HL-60 (cell line): ENCODE measurements around the gene DPPA5.

ENCODE experiments used
- DNase-seq, 2 experiments: peaks; one replicate each; pipeline ENCODE4 v3.0.0-alpha.2; 2010 to 2020; ENCODE audit warnings: low read depth in 1 of 2, low spot score in 1 of 2
- H3K27ac ChIP-seq: fragments of 250-450 bp; sonication (Bioruptor Pico); replicated peaks from 2 replicates; pipeline ENCODE4 v1.5.1; 2020; ENCODE audit warnings: mild to moderate bottlenecking, moderate library complexity
- H3K27me3 ChIP-seq: fragments of 250-450 bp; sonication (Bioruptor Pico); 2 replicates; pipeline ENCODE4 v1.5.1; 2021; ENCODE audit warnings: mild to moderate bottlenecking, moderate library complexity; ENCODE audit not compliant: insufficient read depth, poor library complexity, severe bottlenecking
- H3K4me3 ChIP-seq: replicated peaks from 2 replicates; pipeline ENCODE4 v1.5.1; 2011; ENCODE audit warnings: mild to moderate bottlenecking, control low read depth, low read length; ENCODE audit not compliant: insufficient read depth
- GABPA ChIP-seq: IDR thresholded peaks from 2 replicates; pipeline ENCODE4 v1.6.1; 2012; ENCODE audit warnings: low read depth
- POLR2AphosphoS5 ChIP-seq: IDR thresholded peaks from 2 replicates; pipeline ENCODE4 v1.6.1; 2012; ENCODE audit warnings: low read depth
- SPI1 ChIP-seq: IDR thresholded peaks from 2 replicates; pipeline ENCODE4 v1.6.1; 2012; ENCODE audit warnings: low read depth, mild to moderate bottlenecking, borderline replicate concordance
- TF ChIP-seq, protein P1 (sequence below): IDR thresholded peaks from 2 replicates; pipeline ENCODE4 v1.6.1; 2012; ENCODE audit warnings: low read depth; ENCODE audit not compliant: insufficient replicate concordance
- TF ChIP-seq, protein P2 (sequence below): IDR thresholded peaks from one replicate; pipeline ENCODE4 v1.5.1; 2011; ENCODE audit warnings: low read length, control low read depth, inconsistent platforms; ENCODE audit not compliant: insufficient read depth

The DPPA5 gene

DNA sequence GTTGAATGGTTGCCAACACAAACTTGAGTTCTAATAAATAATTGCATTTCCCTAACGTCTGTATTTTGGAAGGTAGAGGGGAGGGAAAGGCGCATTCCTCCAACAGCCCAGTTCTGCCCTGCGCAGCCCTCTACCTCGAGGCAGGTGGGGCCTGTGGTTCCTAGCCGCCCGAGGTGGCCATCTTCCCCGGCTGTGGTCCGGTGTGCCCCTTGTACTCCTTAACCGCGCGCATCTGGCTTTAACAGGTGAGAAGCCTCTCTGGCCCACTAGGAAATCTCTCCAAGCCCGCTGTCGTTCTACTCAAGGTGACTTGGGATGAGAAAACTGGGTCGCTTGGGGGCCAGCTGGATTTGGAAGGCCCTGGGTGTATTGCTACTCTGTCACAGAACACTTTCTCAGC lies 10.0 kb upstream of the DPPA5 start:
- no peak overlapping the region for H3K4me3 ChIP-seq
- DNase-seq: no peak
- no peaks in the 10 kb centered on the region for H3K27me3 ChIP-seq
- no peak overlapping the region for H3K27ac ChIP-seq
- TF ChIP-seq, protein P1, sequence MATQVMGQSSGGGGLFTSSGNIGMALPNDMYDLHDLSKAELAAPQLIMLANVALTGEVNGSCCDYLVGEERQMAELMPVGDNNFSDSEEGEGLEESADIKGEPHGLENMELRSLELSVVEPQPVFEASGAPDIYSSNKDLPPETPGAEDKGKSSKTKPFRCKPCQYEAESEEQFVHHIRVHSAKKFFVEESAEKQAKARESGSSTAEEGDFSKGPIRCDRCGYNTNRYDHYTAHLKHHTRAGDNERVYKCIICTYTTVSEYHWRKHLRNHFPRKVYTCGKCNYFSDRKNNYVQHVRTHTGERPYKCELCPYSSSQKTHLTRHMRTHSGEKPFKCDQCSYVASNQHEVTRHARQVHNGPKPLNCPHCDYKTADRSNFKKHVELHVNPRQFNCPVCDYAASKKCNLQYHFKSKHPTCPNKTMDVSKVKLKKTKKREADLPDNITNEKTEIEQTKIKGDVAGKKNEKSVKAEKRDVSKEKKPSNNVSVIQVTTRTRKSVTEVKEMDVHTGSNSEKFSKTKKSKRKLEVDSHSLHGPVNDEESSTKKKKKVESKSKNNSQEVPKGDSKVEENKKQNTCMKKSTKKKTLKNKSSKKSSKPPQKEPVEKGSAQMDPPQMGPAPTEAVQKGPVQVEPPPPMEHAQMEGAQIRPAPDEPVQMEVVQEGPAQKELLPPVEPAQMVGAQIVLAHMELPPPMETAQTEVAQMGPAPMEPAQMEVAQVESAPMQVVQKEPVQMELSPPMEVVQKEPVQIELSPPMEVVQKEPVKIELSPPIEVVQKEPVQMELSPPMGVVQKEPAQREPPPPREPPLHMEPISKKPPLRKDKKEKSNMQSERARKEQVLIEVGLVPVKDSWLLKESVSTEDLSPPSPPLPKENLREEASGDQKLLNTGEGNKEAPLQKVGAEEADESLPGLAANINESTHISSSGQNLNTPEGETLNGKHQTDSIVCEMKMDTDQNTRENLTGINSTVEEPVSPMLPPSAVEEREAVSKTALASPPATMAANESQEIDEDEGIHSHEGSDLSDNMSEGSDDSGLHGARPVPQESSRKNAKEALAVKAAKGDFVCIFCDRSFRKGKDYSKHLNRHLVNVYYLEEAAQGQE: no peak
- TF ChIP-seq, protein P2, sequence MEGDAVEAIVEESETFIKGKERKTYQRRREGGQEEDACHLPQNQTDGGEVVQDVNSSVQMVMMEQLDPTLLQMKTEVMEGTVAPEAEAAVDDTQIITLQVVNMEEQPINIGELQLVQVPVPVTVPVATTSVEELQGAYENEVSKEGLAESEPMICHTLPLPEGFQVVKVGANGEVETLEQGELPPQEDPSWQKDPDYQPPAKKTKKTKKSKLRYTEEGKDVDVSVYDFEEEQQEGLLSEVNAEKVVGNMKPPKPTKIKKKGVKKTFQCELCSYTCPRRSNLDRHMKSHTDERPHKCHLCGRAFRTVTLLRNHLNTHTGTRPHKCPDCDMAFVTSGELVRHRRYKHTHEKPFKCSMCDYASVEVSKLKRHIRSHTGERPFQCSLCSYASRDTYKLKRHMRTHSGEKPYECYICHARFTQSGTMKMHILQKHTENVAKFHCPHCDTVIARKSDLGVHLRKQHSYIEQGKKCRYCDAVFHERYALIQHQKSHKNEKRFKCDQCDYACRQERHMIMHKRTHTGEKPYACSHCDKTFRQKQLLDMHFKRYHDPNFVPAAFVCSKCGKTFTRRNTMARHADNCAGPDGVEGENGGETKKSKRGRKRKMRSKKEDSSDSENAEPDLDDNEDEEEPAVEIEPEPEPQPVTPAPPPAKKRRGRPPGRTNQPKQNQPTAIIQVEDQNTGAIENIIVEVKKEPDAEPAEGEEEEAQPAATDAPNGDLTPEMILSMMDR: no peak
- TF ChIP-seq GABPA (no peak), POLR2AphosphoS5 (no peak), SPI1 (no peak)

DNA sequence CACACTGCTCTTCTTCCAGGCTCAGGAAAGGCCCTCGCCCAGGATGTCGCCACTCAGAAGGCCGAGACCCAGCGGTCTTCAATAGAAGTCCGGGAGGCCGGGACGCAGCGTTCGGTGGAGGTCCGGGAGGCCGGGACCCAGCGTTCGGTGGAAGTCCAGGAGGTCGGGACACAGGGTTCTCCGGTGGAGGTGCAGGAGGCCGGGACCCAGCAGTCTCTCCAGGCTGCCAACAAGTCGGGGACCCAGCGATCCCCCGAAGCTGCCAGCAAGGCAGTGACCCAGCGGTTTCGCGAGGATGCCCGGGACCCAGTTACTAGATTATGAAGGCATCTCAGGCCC lies 9.4 kb upstream of the DPPA5 start:
- Histone ChIP-seq H3K27ac (no peak overlapping the region), H3K4me3 (no peak overlapping the region), H3K27me3 (no peaks in the 10 kb centered on the region)
- TF ChIP-seq POLR2AphosphoS5 (no peak), SPI1 (no peak), GABPA (no peak)
- TF ChIP-seq, protein P2: no peak
- TF ChIP-seq, protein P1: no peak
- no peak for DNase-seq

GRCh38 chr6:73362869-73363536 lies 8.9 kb upstream of the DPPA5 start:
- Histone ChIP-seq H3K4me3 (no peak overlapping the region), H3K27ac (no peak overlapping the region), H3K27me3 (no peaks in the 10 kb centered on the region)
- DNase-seq: no peak
- no peak for TF ChIP-seq POLR2AphosphoS5
- TF ChIP-seq, protein P1: no peak
- no peak for TF ChIP-seq GABPA
- TF ChIP-seq, protein P2: no peak
- no peak for TF ChIP-seq SPI1
